Loucy (cell line): ENCODE measurements around the gene KLF16.

Experiments used
- CTCF ChIP-seq: fragments of 200-600 bp; sonication (generic); conservative IDR thresholded peaks from 2 replicates; pipeline ENCODE4 v1.5.1; 2014; ENCODE audit warnings: mild to moderate bottlenecking, antibody characterized with exemption, low read length
- EZH2phosphoT487 ChIP-seq: fragments of 200-600 bp; IDR thresholded peaks from 2 replicates; pipeline ENCODE4 v1.6.1; 2018; ENCODE audit warnings: antibody characterized with exemption, mild to moderate bottlenecking, moderate library complexity, borderline replicate concordance

- TF ChIP-seq CTCF, result no peak
- no peak for TF ChIP-seq EZH2phosphoT487
These were observed 3.2 kb downstream of the KLF16 start for GRCh38 chr19:1860042-1860775.
